ENCODE results near the gene BNIP5. TPM values are rescaled to one million over a fixed set of nuclear protein-coding genes. Genes with fewer than 3 reads are reported as not detected.

Gene BNIP5
- total and polyA plus RNA-seq, 9 donors: 0.01 to 1.4 (median 0.12) TPM; not detected in 4

DNA sequence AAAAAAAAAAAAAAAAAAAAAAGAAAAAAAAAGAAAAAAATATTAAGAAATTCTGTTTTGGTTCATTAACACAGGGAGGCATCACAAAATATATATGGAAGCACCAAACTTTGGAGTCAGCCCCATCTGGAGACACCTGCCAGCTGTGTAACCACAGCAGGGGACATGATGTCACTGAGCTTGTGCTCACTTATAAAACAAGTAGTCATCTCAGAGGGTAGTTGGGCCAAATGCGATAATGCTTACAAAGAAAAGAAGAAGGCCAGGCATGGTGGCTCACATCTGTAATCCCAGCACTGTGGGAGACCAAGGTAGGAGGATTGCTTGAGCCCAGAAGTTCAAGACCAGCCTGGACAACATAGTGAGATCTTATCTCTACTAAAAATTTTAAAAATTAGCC, 1.1 kb upstream of the BNIP5 start:
- Histone ChIP-seq H3K4me3 (no peak overlapping the region), H3K27me3 (no peaks in the 10 kb centered on the region), H3K36me3 (no peaks in the 10 kb centered on the region), H3K9me3 (no peaks in the 10 kb centered on the region), H3K27ac (no peak overlapping the region), H3K4me1 (ENCODE audit: insufficient read depth) (peaks cover 8% of the 10 kb centered on the region)
- TF ChIP-seq, protein P1, sequence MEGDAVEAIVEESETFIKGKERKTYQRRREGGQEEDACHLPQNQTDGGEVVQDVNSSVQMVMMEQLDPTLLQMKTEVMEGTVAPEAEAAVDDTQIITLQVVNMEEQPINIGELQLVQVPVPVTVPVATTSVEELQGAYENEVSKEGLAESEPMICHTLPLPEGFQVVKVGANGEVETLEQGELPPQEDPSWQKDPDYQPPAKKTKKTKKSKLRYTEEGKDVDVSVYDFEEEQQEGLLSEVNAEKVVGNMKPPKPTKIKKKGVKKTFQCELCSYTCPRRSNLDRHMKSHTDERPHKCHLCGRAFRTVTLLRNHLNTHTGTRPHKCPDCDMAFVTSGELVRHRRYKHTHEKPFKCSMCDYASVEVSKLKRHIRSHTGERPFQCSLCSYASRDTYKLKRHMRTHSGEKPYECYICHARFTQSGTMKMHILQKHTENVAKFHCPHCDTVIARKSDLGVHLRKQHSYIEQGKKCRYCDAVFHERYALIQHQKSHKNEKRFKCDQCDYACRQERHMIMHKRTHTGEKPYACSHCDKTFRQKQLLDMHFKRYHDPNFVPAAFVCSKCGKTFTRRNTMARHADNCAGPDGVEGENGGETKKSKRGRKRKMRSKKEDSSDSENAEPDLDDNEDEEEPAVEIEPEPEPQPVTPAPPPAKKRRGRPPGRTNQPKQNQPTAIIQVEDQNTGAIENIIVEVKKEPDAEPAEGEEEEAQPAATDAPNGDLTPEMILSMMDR (IDR thresholded peaks at IDR 0.05): no peak
- TF ChIP-seq POLR2A (IDR thresholded peaks at IDR 0.05) (no peak), EP300 (IDR thresholded peaks at IDR 0.05) (no peak)
- WGBS, 3 donors: 96 to 100% (median 97%) methylated on average over 1 of the region's 1 CpG
- no peak for DNase-seq
- intact Hi-C loops (cut with DNase I): no loop called here

DNA sequence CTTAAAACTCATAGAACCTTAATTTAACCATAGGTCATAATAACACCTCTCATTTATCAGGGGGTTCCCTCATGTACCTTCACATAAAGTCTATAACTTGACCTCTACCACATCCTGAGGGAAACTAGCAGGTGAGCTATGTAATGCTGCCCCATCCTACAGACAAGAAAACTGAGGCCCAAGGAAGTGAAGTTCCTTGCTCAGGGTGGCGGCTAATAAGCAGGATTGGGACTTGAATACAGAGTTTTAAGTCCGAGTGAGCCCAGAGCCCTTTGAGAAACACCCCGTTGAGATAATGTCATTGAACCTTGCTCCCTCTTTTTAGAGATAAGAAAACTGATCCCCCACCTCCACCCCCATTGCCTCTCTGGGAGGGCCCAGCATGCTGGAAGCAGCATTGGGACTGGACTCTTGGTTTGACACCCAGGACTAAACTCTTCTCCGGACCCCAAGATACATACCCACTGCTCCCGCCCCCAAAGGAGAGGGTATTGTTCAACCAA, 429 bp downstream of the BNIP5 start:
- no peak for DNase-seq
- whole genome bisulfite sequencing, 3 donors: 82 to 95% (median 91%) methylated on average over 5 of the region's 5 CpGs
- Histone ChIP-seq H3K27ac (no peak overlapping the region), H3K9me3 (no peaks in the 10 kb centered on the region), H3K27me3 (no peaks in the 10 kb centered on the region), H3K36me3 (no peaks in the 10 kb centered on the region), H3K4me3 (no peak overlapping the region), H3K4me1 (ENCODE audit: insufficient read depth) (peaks cover 8% of the 10 kb centered on the region)
- TF ChIP-seq, protein P1 (IDR thresholded peaks at IDR 0.05): no peak
- TF ChIP-seq POLR2A (IDR thresholded peaks at IDR 0.05) (no peak), EP300 (IDR thresholded peaks at IDR 0.05) (no peak)
- intact Hi-C loops (cut with DNase I): no loop called here

DNA sequence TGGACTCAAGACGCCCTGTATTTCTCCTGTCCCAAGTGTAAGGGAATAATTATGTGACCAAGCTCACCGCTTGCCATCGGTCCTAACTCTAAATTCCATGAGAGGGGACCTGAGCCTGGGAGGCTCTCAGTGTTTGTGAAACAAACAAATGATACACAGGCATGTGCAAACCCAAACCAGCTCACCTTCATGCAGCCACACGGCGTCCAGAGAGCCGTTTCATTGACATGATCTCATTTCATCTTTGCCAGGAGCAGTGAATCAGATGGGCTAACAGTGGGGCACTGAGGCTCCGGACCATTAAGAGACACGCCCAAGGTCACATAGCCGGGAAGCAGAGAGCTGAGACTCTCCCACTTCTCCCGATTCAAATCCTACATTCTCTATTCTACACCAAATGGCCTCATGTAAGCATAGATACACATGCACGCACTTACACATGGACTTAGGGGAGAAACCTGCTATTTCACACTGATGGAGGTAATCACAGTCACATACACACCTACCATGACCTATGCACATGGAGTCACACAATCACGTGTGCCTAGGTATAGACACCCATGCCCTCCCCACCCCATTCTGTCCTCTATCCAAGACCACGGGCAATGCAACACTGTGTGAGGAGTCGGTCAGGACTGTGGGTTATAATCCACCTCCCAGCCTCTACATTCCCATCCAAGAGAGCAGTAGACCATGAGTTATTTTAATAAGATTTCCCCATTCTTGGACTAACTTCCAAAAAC, 1.1 kb downstream of the BNIP5 start:
- Histone ChIP-seq H3K27me3 (no peaks in the 10 kb centered on the region), H3K4me3 (no peak overlapping the region), H3K27ac (no peak overlapping the region), H3K36me3 (no peaks in the 10 kb centered on the region), H3K4me1 (ENCODE audit: insufficient read depth) (peaks cover 8% of the 10 kb centered on the region), H3K9me3 (no peaks in the 10 kb centered on the region)
- DNase-seq: no peak
- intact Hi-C loops (cut with DNase I): no loop called here
- 86 to 94% (median 93%) methylated on average over 14 of the region's 14 CpGs for WGBS, 3 donors
- TF ChIP-seq POLR2A (IDR thresholded peaks at IDR 0.05) (no peak), EP300 (IDR thresholded peaks at IDR 0.05) (no peak)
- TF ChIP-seq, protein P1 (IDR thresholded peaks at IDR 0.05): no peak

DNA sequence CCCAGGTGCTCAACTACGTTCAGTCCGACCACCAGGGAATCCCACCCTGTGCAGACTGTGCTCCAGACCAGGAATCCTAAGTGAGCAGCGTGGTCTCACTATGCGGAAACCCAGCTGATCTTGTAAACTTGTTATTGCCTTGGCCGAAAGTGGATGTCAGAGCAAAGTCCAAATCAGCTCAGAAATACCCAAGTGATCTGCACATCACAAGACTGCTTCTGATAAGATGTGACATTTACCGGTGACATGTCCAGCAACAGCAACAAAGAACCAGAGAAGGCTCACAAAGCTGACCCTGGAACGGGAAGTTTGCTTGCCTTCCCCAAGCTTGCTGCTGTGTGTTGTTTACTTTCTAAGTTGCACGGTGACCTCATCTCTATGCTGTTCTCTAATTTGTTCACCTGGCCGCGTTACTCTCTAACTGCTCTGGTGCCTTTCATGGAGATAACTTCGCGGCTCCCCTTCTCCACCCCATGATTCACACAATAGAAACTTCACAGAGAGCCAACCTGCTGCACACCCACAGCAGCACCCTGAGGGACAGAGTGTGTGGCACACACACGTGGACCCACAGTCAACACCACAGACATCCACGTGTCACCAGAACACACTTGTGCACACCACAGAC, 1.7 kb downstream of the BNIP5 start:
- Histone ChIP-seq H3K36me3 (no peaks in the 10 kb centered on the region), H3K4me1 (ENCODE audit: insufficient read depth) (peaks cover 7% of the 10 kb centered on the region), H3K4me3 (no peak overlapping the region), H3K27ac (peak overlapping the region in 1 of 2 donors; percentile 21), H3K27me3 (no peaks in the 10 kb centered on the region), H3K9me3 (no peaks in the 10 kb centered on the region)
- no peak for TF ChIP-seq EP300 (IDR thresholded peaks at IDR 0.05)
- no peak for TF ChIP-seq POLR2A (IDR thresholded peaks at IDR 0.05)
- TF ChIP-seq, protein P1 (IDR thresholded peaks at IDR 0.05): no peak
- 70 to 80% (median 75%) methylated on average over 14 of the region's 14 CpGs for WGBS, 3 donors
- no peak for DNase-seq
- intact Hi-C loops (cut with DNase I): no loop called here

Measured in ovary (tissue), 9 donors.